Measurements from ENCODE around the gene CTDSP1.

Gene CTDSP1

DNA sequence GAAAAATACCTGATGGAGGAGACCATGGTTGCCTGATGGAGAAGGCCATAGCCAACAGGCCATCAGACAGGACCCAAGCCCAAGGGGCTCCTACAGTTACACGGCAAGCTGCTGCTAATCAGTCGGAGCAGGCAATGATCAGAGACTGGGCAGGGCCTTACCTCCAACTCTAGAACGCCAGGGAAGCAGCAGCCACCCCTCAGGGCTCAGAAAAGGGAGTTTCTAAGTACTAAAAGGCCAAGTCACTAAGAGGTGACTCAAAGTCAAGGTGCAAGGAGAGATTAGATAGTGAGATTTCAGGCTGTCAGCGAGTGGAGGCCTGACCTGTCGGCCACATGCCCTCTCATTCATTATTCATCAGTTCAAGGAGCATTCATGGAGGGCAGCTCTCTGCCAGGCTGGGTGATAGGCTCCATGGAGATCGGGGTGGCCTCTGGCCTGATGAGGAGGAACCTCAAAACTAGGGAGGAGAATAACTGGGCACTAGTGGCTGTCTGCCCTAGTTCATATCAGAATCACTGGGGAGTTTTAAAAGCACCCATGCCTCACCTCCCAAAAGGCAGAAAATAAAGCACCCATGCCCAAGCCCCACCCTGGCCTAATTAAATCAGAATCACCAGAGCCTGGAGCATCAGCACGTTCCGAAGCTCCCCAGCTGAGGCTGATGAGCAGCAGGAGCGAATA lies 22.9 kb downstream of the CTDSP1 start:
- no peak for DNase-seq (ENCODE audit: low read depth in 1 of 2, low spot score in 1 of 2)

DNA sequence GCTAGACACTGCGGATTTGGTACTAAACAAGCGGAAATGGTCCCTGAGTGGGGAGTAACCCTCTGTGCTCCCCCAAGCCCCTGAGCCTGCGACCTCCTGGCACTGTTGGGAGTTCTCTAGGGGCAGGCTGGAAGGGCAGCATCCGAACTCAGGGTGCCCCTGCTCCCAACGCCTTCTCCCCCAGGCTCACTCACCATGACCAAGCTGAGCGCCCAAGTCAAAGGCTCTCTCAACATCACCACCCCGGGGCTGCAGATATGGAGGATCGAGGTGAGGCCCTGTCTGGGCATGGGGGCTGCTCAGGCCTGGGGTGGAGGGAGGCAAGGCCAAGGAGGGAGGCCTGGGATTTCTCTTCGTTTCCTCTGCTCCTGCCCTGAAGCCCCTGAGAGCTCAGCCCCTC lies 23.9 kb downstream of the CTDSP1 start:
- no peak for DNase-seq (ENCODE audit: low read depth in 1 of 2, low spot score in 1 of 2)

DNA sequence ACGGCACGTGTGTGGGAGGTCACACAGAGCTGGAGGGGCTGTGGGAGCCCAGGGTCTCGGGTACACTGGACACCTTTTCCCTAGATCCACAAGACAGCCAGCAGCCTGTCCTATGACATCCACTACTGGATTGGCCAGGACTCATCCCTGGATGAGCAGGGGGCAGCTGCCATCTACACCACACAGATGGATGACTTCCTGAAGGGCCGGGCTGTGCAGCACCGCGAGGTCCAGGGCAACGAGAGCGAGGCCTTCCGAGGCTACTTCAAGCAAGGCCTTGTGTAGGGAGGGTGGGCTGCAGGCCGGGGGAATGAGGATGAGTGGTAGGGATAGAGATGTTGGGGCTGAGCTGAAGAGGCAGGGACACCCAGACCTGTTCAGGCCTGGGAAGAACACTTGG lies 25.9 kb downstream of the CTDSP1 start:
- no peak for DNase-seq (ENCODE audit: low read depth in 1 of 2, low spot score in 1 of 2)

DNA sequence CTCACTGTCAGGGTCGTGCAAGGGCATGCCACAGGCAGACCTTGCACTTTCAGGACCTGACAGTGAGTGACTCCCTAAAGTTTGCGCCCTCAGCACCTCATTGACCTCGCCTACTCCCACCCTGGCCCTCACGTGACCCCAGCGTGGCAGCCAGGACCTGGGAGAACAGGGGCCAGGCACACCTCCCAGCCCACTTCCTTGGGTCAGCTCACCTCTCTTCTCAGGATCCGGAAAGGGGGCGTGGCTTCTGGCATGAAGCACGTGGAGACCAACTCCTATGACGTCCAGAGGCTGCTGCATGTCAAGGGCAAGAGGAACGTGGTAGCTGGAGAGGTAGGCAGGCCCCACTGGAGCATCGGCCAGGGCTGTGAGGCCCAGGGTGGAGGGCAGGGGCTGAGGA lies 28.1 kb downstream of the CTDSP1 start:
- DNase-seq (ENCODE audit: low read depth in 1 of 2, low spot score in 1 of 2), result no peak

DNA sequence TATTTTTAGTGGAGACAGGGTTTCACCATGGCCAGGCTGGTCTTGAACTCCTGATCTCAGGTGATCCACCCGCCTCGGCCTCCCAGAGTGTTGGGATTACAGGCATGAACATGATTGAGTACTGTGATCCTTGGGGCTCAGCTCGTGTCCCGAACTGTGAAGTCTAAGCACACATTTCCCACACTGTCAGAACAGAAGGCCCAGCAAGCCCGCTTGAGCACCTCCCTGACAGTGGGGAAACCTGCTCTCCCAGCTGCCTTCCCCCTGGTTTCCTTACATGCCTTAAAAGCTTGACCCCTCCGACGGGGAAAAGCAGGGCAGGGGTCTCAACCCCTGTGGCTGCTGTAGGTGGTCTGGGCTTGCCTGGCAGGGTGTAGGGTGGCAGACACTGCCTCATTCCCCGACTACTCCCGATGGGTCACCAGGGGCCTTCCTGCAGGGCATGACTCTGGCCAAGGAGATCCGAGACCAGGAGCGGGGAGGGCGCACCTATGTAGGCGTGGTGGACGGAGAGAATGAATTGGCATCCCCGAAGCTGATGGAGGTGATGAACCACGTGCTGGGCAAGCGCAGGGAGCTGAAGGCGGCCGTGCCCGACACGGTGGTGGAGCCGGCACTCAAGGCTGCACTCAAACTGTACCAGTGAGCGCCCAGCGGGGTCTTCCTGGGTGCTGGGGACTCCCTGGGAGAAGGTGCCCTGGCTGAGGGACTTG lies 29.3 kb downstream of the CTDSP1 start:
- DNase-seq (ENCODE audit: low read depth in 1 of 2, low spot score in 1 of 2), result no peak

DNA sequence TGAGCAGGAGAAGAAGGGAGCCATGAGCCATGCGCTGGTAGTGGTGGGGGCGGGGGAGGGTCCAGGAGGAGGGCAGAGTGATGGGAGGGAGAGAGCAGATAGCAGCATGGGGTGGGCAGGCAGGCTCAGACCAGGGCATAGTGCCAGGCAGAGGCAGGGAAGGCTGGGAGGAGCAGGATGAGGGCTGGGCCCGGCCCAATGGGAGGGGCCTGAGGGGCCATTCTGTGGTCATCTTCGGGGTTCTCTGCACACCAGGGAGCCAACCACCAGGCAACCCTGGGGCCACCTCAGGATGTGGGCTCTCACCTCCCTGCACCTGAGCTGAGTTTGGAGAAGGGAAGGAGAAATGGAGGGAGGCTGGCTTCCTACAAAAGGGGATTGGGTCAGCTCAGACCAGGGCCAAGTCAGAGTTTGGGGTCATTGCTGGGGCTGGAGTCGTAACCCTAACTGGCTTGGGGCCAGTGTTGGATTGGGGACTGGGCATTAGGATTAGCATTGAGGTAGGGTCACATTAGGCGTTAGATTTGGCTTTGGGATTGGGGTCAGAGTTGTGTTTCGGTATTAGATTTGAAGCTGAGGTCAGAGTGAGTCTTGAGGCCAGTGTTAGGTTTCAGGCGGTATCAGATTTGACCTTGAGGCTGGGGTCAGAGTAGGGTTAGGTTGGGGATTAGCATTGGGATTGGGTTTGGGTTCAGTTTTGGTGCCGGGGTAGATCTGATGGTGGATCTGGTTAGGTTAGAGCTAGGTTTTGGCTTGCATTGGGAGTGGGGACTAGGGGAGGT lies 30.4 kb downstream of the CTDSP1 start:
- DNase-seq (ENCODE audit: low read depth in 1 of 2, low spot score in 1 of 2), result no peak

DNA sequence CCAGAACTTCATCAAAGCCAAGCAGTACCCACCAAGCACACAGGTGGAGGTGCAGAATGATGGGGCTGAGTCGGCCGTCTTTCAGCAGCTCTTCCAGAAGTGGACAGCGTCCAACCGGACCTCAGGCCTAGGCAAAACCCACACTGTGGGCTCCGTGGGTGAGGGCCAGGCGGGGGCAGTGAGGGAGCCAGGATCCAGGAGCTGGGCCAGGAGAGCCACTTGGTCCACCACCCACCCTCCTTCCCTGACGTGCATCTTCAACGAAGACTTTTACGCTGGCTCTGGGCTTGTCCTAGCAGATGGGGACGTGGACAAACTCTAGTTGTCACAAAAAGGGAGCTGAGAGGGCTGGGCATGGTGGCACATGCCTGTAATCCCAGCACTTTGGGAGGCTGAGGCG lies 31.1 kb downstream of the CTDSP1 start:
- DNase-seq (ENCODE audit: low read depth in 1 of 2, low spot score in 1 of 2), result no peak

DNA sequence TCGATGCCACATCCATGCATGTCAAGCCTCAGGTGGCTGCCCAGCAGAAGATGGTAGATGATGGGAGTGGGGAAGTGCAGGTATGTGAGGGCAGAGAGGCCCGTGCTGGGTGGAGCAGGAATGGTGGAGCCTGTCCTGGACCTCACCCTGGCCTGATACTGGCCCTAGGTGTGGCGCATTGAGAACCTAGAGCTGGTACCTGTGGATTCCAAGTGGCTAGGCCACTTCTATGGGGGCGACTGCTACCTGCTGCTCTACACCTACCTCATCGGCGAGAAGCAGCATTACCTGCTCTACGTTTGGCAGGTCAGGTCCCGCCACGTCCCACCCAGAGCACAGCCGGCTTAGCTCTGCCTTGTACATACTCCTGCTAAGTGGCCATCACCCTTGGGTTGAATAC lies 32.2 kb downstream of the CTDSP1 start:
- no peak for DNase-seq (ENCODE audit: low read depth in 1 of 2, low spot score in 1 of 2)

DNA sequence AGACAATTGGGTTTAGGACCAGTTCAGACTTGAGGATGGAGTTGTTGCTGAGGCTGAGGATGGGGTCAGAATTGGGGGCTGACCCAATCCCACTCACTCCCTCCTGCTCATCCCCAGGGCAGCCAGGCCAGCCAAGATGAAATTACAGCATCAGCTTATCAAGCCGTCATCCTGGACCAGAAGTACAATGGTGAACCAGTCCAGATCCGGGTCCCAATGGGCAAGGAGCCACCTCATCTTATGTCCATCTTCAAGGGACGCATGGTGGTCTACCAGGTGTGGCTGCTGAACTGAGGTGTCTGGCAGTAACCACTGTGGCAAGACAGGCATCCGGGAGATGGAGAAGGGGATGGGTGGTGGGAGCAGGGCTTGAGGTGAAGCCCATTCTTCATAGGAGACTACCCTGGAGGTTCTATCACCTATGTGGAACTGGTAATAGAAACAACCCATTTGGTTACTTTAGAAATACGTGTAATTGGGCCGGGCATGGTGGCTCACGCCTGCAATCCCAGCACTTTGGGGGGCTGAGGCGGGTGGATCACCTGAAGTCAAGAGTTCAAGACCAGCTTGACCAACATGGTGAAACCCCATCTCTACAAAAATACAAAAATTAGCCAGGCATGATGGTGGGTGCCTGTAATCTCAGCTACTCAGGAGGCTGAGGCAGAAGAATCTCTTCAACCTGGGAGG lies 33.2 kb downstream of the CTDSP1 start:
- no peak for DNase-seq (ENCODE audit: low read depth in 1 of 2, low spot score in 1 of 2)

DNA sequence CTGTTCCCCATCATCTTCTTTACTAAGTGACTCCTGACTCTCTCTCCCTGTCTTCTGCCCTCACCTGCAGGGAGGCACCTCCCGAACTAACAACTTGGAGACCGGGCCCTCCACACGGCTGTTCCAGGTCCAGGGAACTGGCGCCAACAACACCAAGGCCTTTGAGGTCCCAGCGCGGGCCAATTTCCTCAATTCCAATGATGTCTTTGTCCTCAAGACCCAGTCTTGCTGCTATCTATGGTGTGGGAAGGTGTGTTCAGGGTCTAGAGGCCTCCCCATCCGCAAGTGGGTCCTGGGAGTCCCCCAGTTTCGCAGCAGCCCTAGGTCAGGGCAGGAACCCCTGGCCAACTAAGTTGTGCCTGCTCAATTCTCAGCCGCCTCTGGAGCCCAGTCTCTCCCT lies 34.8 kb downstream of the CTDSP1 start:
- no peak for DNase-seq (ENCODE audit: low read depth in 1 of 2, low spot score in 1 of 2)

DNA sequence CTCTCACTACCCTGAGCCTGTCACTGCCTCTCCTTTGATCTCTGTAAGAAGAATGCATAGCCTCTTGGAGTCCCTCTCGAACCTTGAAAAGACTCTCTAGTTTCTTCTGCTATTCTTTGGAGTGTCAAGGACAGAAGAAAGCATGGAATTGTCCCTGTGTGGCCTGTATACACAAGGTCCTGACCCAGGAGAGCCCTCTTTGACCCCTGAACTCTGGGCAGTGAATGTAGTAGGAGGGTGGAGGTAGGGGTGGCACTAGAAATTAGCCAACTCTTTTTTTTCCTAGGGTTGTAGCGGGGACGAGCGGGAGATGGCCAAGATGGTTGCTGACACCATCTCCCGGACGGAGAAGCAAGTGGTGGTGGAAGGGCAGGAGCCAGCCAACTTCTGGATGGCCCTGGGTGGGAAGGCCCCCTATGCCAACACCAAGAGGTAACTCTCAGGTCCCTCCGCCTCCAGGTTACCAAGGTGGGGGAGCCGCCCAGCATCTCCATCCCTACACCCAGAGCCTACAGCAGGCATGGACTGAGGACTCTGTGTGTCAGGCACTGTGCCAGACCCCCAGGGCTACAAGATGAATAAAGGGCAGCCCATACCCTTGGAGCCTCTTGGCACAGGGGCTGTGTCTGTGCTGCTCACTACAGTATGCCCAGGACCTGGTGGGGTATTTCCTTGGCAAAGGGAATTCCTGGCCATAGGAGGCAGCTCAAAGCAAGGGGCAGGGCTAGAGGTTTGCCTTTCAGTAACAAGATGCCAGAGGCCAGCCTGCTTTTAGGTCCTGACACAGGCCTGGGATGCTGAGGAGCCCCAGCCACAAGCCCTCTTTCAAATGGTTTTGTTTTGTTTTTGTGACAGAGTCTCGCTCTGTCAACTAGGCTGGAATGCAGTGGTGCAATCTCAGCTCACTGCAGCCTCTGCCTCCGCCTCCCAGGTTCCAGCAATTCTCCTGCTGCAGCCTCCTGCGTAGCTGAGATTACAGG lies 35.6 kb downstream of the CTDSP1 start:
- no peak for DNase-seq (ENCODE audit: low read depth in 1 of 2, low spot score in 1 of 2)

DNA sequence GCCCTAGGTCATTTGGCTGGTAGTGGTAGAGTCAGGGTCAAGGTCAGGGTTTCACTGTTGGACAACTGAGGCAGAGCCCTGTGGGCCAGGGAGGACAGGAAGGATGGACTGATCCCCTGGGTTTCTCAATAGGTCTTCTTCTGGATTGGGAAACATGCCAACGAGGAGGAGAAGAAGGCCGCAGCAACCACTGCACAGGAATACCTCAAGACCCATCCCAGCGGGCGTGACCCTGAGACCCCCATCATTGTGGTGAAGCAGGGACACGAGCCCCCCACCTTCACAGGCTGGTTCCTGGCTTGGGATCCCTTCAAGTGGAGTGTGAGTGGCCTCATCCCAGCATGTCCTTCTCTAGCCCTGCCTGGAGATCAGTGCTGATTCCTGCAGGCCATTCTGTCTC lies 37.3 kb downstream of the CTDSP1 start:
- DNase-seq (ENCODE audit: low read depth in 1 of 2, low spot score in 1 of 2), result no peak

DNA sequence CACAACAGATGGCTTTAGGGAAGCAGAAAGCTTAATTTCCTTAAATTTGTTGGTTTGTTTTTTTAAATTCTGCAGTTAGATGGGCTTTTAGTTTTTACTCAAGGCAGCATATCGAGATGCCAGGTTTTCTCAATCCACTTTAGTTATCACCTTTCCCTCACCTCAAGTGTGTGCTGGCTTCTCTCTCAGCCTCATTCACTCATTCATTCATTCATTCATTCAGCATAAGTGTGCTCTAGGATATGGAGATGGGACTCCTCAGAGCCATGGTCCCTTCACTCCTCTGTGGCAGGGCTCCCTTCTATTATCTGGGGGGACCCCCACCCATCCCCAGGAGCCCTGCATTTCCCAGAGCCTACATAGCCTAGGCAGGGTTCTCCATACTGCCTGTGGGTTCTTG lies 38.3 kb downstream of the CTDSP1 start:
- DNase-seq (ENCODE audit: low read depth in 1 of 2, low spot score in 1 of 2), result no peak

DNA sequence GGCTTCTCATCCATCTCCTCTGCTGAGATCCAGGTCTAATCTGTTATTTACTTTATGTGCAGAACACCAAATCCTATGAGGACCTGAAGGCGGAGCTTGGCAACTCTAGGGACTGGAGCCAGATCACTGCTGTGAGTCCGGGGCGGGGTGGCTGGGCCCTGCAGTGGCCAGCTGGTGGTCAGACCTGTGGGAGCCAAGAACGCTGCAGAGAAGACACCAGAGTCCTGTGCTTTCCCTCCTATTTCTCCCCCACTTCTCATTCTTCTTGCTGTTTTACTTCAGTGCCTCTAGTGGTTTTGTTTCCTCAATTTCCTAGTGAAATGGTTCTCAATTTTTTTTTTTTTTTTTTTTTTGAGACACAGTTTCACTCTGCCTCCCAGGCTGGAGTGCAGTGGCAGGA lies 38.9 kb downstream of the CTDSP1 start:
- DNase-seq (ENCODE audit: low read depth in 1 of 2, low spot score in 1 of 2), result no peak

DNA sequence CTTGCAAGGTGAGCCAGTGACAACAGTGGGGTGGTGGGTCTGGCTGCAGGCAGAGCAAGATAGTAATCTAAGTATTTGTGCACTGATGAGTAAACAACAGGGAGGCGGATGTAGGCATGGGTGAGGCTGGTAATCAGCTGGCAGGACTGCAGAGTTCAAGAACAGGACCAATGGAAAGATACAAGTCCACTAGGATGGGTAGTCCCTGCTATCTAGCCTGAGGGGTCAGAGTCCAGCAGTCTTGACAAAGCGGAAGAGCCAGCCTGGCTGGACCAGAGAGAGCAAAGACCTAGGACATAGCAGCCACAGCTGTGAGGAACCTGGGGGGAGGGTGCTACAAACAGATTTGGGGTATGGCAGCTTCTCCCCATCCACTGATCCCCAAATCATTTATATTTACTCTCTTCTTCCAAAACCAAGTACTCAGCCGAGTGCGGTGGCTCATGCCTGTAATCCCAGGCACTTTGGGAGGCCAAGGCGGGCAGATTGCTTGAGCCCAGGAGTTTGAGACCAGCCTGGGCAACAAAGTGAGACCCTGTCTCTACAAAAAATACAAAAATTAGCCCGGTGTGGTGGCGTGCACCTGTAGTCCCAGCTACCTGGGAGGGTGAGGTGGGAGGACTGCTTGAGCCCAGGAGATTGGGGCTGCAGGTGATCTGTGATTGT lies 45.2 kb downstream of the CTDSP1 start:
- no peak for DNase-seq (ENCODE audit: low read depth in 1 of 2, low spot score in 1 of 2)

DNA sequence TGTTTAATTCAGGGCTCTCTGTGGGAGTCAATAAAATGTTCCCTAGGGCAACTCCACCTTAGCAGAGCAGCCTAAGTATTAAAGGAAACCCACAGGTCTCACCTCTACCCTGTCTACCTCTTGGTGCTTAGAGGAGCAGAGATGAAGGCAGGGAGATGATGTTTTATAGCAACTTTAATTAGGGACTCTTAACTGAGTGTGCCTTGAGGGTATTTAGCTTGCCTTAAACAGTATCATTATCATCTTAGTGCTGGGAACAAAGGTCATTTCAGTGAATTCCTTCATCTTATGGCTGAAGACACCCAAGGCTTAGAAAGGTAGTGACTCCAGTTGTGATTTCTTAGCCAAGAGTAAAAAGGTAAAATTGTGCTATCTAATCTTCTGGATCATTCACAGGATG lies 45.9 kb downstream of the CTDSP1 start:
- no peak for DNase-seq (ENCODE audit: low read depth in 1 of 2, low spot score in 1 of 2)

DNA sequence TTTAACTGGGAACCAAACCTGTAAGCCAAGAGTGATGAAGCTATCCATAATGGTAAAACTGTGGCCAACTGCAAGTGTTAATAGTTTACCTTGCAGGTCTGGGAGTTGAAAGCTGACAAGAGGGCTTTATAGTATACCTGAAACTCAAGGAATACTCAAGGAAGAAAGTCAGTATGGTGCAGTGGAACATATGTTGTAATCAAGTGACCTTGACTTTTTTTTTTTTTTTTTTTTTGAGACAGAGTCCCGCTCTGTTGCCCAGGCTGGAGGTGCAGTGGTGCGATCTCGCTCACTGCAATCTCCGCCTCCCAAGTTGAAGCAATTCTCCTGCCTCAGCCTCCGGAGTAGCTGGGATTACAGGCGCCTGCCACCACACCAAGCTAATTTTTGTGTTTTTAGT lies 46.9 kb downstream of the CTDSP1 start:
- no peak for DNase-seq (ENCODE audit: low read depth in 1 of 2, low spot score in 1 of 2)

DNA sequence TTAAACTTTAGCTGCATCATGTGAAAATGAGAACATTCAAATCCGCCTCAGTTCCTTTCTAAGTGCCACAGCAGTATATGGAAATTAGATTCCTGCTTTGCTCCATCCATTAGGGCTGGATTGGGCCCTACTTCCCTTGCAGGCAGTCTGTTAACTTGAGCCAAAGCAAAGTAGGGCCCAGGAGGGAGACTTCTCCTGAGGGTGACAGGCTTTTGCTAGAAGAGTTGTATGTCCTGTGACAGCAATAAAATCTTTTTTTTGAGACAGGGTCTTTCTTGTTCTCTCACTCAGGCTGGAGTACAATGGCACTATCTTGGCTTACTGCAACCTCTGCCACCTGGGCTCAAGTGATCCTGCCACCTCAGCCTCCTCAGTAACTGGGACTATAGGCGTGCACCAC lies 47.4 kb downstream of the CTDSP1 start:
- no peak for DNase-seq (ENCODE audit: low read depth in 1 of 2, low spot score in 1 of 2)

DNA sequence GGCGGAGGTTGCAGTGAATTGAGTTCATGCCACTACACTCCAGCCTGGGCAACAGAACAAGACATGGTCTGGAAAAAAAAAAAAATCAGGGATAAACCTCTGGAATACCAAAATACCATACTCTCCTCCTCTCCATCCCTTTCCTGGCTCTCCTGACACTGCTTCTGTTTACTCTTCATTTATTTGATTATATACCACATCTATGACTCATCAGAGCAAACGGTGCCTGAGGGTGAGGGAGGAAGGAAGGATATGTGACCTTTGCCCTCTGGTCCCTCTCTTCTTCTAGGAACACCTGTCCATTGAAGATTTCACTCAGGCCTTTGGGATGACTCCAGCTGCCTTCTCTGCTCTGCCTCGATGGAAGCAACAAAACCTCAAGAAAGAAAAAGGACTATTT lies 49.3 kb downstream of the CTDSP1 start:
- no peak for DNase-seq (ENCODE audit: low read depth in 1 of 2, low spot score in 1 of 2)

DNA sequence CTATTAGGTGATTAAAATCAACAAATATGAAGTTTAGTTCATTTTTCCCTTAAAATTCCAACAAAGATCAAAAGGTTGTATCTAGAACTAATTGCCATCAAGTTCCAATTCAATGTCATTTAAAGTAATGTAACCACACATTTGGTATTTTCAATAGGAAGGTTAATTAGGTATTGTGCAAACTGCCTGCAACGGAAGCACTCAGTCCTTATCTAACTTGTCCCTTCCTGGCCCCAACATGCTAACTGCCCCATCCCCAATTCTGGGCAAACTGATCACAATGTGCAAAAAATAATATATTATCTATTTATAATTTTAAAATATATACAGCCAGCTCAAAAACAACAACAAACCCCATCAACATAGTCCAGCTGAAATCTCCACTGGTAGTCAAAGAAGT lies 52.4 kb downstream of the CTDSP1 start:
- no peak for DNase-seq (ENCODE audit: low read depth in 1 of 2, low spot score in 1 of 2)
